Fibroblast of the conjunctiva (primary cell): Measurements from ENCODE around the gene TWF1.

Source experiments
- DNase-seq: peaks from one replicate; pipeline ENCODE4 v3.0.0-alpha.2; 2010; ENCODE audit warnings: low read depth

TWF1 gene

DNA sequence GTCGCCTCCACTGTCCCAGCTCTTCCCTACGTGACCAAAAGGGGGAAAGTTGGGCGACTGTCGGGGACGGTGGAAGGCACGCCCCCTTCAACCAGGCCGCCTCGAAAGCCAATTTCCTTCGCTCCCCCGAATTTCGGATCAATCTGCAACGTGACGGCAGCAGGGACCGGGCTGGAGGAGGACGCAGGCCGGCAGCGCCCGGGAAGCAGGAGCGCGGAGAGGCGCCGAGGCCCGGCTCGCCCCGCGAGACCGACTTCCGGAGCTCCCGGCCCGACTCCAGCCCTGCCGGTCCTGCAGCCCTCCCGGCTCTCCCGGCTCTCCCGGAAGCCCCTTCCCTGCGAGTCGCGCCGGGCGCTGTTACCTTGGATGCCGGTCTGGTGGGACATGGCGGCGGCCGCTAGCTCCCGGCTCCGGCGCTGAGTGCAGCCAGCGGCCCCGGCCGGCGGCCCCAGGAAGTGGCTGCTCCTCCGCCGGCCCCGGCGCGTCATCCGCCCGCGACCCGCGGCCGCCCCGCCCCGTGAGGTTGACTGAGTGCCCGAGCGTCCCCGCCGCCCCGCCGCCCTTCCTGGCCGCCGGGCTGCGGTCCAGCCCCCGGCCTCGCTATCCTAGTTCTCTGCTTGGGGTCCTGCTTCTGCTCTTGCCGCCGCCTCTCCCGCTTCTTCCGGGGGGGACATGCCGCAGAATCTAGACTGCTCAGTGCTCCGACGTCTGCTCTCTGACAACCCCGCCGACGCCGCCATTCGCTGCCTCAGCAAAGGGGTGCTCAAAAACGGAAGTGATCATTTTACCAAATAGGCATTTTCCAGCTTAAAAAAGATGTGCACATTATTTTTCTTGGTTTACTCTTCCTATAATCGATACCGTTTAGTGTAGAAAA is at the start of gene TWF1:
Gene TWF1 (minus strand): TSS at position 458 of the 877 bp plus-strand sequence. CDS start 72 bp downstream, at position 386.
- peak; percentile 29 for DNase-seq

DNA sequence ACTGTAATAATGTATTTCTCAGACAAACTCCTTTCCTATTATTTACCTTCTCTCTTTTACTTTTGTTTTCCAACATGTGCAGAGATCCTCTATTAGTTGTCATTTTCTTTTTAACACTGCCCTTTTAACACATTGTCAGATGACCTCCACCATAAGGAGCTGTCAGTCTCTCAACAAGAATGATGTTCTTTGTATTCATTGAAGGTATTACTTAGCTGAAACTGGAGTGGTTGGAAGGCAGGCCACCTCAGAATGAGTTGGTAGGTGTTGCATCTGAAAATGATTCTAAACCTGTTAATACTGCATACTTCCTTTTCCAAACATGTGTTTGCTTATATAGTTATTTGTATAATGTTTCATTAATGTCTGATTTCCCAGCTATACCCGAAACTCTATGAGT is 46.6 kb upstream of the TWF1 start:
- DNase-seq: no peak

DNA sequence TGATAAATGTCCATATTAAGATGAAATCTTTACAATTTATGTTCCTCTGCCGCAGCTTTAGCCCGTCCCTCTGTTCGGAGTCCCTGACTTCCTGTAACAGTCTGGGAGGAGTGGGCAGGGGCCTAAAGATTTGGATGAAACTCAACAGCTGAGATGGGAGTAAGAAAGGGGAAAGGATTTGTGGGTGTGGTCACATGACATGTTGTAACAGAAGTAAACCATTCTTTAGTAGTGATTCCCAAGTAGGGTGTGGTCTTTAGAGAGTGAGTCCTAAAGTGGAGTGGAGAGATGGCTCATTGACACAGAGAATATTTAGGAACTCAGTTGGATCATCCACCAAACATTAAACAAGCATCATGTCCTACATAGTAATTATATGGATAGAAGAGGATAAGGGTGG is 42.7 kb upstream of the TWF1 start:
- no peak for DNase-seq

- no peak for DNase-seq
Measured at GRCh38 chr12:43848226-43848507, 42.0 kb upstream of the TWF1 start.

DNA sequence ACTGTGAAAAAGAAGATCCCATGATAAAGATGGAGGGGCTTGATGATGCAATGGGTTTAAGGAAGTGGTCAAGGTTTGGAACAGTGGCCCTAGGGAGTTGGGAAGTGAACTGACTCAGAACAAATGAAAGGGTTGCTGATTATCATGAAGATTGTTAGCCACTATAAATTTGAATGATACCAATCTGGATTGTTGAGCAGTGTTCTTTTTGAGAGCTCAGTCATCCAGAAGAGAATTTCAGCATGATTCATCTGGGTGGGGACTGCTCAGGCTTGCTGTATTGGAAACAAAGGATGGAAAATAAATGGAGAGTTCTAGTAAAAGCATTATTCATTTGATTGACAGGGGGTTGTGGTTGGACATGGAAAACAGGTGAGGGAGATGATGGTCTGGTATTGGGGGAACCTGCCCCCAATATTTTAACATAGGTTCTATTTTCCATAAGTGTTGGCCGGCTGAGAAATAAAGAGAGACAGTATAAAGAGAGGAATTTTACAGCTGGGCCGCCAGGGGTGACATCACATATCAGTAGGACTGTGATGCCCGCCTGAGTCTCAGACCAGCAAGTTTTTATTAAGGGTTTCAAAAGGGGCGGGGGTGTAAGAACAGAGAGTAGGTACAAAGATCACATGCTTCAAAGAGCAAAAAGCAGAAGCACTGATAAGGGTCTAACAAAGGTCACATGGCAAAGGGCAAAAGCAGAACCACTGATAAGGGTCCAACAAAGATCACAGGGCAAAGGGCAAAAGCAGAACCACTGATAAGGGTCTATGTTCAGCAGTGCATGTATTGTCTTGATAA is 41.5 kb upstream of the TWF1 start:
- peak; percentile 10 for DNase-seq

DNA sequence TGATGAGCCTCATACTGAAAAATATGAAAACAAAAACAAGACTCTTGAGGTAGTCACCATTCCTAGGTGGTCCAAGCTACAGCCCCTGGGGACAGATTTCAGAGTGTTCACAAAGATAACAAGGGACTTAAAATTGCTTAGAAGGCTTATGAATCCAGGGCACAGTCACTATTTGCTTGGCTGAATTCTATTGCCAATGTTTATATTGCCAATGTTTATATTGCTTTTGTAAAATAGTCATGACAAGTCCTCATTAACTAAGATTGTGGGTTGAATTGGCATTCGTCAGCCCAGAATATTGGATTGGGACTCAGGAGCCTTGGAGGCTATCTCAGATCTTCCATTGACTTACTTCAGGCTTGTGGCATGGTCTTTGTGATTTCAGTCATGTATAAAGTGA is 36.1 kb upstream of the TWF1 start:
- no peak for DNase-seq

GRCh38 chr12:43841253-43841652 is 35.1 kb upstream of the TWF1 start:
- no peak for DNase-seq

DNA sequence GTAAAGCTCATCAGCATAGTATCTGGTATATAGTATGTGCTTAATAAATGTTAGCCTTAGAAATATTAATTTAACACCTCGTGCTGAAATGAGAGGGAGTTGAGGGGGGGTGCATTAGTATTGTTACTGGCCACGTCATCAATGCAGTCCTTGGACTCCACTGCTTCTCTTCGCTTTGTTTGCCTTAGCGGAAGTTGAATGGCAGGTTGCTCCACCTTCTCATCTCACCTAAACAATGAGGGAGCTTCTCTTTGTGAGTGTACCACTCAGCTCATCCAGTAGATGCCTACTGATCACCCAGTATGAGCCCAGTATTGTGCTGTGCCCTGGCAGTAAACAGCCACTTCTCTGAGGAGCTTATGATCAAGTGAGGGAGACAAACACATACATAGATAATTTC is 34.2 kb upstream of the TWF1 start:
- DNase-seq: no peak

DNA sequence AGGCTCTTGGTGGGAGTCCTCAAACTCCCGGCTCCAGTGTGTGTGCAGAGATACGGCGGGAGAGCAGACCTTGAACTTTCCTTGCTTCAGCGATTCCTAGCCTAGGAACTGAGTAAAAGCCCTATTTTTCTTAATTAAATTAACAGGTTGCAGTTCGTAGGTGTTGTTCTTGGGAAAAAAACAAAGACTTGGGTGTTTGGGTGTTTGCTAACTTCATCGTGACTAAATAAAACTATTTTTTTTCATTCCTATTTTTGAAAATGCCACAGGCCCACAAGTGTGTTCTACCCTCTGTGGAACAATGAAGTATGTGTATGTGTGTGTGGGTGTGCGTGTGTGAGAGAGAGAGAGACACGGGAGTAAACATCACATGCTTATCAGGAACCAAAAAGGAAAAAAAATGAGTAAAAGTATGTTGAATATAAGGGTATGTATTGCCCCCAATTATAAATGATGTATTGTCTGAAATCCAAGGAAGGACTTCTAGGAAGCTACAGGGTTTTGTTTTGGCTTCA is 30.4 kb upstream of the TWF1 start:
- DNase-seq: no peak

DNA sequence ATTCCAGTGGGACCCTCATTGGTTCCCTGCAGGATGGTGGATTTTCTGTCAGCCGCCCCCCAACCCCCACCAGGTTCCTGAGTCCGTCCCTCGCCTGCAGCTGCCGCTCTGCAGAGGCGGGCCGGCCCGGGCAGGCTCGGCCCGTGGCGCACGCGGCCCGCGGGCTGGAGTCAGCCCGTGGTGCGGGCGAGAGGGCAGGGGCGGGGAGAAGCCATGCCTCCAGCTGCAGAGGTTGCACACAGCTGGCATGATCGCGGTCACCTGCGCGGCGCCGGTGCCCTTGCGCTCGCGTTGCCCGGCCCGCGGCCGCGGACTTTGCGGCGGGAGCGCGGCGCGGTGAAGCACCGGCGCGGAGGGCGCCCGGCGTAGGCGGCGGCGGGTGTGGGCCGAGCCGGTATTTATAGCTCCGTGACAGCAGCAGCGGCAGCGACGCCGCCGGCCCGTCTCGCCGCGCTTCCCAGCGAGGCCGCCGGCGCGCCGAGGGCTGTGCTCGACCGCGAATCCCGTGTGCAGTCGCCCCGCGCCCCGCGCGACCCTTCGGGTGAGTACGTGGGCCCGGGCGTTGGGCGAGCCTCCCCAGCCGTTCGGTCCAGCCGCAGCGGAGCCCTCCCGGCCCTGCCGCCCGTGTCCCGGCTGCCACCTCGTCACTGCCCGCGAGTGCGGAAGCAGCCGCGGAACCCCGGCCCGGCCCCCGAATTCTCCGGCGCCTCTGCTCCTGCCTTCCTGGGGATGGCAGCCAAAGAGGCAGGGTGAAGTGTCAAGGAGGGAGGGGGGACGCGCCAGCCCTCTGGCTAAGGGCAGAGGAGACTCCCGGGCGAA is 29.7 kb upstream of the TWF1 start, which contains the start of gene TMEM117:
Gene TMEM117 (plus strand): TSS at position 426 of the 819 bp plus-strand sequence.
- DNase-seq: peak; percentile 20

GRCh38 chr12:43835264-43835655 is 29.1 kb upstream of the TWF1 start:
- no peak for DNase-seq

DNA sequence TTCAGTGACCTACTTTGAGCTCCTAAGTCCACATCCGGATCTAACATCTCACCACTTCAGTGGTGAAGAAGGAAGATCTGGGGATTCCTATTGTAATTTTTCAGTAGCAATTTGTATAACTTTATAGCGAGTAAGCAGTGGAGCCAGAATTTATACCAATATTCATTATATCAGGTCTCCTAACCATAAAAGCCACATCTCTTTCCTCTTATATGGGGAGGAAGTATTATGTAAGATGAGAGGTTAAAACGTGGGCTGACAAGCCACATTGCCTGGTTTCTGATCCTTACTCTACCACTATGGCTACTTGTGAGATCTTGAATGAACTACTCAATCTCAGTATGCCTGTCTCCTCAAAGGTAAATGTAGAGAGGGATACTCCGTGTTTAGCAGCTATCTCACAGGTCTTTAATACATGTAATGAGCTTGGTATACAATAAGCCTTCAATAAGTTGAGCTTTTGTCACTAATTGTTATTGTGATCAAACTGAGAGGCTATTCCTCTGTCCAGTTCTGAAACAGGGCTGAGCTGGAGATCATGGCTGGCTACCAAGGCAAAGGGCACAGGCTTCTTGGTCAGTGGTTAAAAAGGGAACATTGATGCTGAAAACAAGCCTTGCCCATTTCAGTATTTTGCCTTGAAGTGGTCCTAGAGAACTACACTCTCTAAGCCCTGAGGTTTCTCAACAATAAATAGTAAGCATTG is 26.5 kb upstream of the TWF1 start:
- no peak for DNase-seq

GRCh38 chr12:43827093-43827492 is 21.0 kb upstream of the TWF1 start:
- DNase-seq: no peak

GRCh38 chr12:43826681-43827080 is 20.6 kb upstream of the TWF1 start:
- no peak for DNase-seq

GRCh38 chr12:43824207-43824775 is 18.2 kb upstream of the TWF1 start:
- DNase-seq: no peak

GRCh38 chr12:43816168-43816567 is 10.1 kb upstream of the TWF1 start:
- no peak for DNase-seq

DNA sequence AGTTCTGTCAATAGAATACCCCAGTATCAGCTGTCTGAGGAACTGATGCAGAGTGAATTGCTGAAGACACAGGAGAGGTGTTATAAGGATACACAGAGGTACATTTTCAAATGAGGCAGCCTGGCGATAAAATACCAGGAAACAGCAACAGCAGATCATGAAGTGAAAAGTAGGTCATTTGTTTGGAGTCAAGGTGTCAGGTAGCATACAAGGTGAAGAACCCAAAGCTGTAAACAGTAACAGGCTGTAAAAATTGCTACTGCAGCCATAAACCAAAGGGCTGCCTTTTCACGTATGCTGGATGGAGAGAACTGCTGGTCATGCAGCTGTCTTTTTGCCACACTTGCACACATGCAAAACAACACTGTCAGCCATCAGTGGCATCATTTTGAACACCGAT is 9.3 kb upstream of the TWF1 start:
- DNase-seq: no peak

- DNase-seq: no peak
Measured at GRCh38 chr12:43812926-43813325, 6.8 kb upstream of the TWF1 start.

GRCh38 chr12:43812057-43812456 is 5.9 kb upstream of the TWF1 start:
- DNase-seq: no peak

- DNase-seq: no peak
Measured at GRCh38 chr12:43807386-43807785, 1.3 kb upstream of the TWF1 start.

- no peak for DNase-seq
Measured at GRCh38 chr12:43806737-43807072, 588 bp upstream of the TWF1 start.
